ENCODE data around the gene SMYD2. TPM values are rescaled to one million over a fixed set of nuclear protein-coding genes. Genes with fewer than 3 reads are reported as not detected.

SMYD2 gene
- polyA plus RNA-seq, 3 donors: 14.2 to 28.4 (median 23.6) TPM

GRCh38 chr1:214261206-214262123, 19.5 kb upstream of the SMYD2 start:
- no peak overlapping the region for H3K27ac Mint-ChIP-seq
- H4K20me1 ChIP-seq (ENCODE audit: insufficient read depth, low read length): no peaks in the 10 kb centered on the region
- H3K27me3 Mint-ChIP-seq (ENCODE audit: low read depth in 3 of 3): peaks cover 34 to 59% (median 46%) of the 10 kb centered on the region in 3 donors
- DNase-seq: peak; percentile 54 to 69 (median 63)
- H3K9ac ChIP-seq (ENCODE audit: insufficient read depth, low read length, poor library complexity, severe bottlenecking): no peak overlapping the region
- H3K4me1 ChIP-seq (ENCODE audit: control insufficient read depth in 1 of 2, insufficient read depth in 2 of 2, low read length in 2 of 2): no peaks in the 10 kb centered on the region
- H3K9me3 ChIP-seq (replicated peaks in 1 of 2; ENCODE audit: control insufficient read depth in 1 of 2, insufficient read depth in 1 of 2, low read length in 2 of 2): no peaks in the 10 kb centered on the region
- TF ChIP-seq CTCF (IDR thresholded peaks at IDR 0.05): peak; percentile 96
- H3K9me3 Mint-ChIP-seq: peaks cover 0 to 2% (median 0%) of the 10 kb centered on the region in 7 donors
- peaks cover 15% of the 10 kb centered on the region for H3K4me1 Mint-ChIP-seq
- peak overlapping the region in 1 of 2 donors; percentile 82 for H3K4me3 Mint-ChIP-seq
- H3K79me2 ChIP-seq (ENCODE audit: insufficient read depth, low read length): no peaks in the 10 kb centered on the region
- no peak overlapping the region for H3K4me2 ChIP-seq (replicated peaks; ENCODE audit: extremely low read depth, low read length, poor library complexity, severe bottlenecking)
- no peak overlapping the region for H3K4me3 ChIP-seq (replicated peaks in 1 of 3; ENCODE audit: low read depth in 2 of 3, low read length in 3 of 3)
- H3K36me3 Mint-ChIP-seq: no peaks in the 10 kb centered on the region
- intact Hi-C loops (cut with micrococcal nuclease): loop anchor here (1.0 to 5.0 kb wide), 2 partner anchors 66 to 67 kb away; no protein-coding TSS in a partner anchor
- no peaks in the 10 kb centered on the region for H3K36me3 ChIP-seq (replicated peaks in 1 of 2; ENCODE audit: control insufficient read depth in 1 of 2, insufficient read depth in 2 of 2, low read length in 2 of 2)
- WGBS (ENCODE audit: insufficient coverage): 3% methylated on average over 4 of the region's 15 CpGs
- no peak overlapping the region for H3K27ac ChIP-seq (ENCODE audit: low read depth in 1 of 2, low read length in 2 of 2)
- H3K27me3 ChIP-seq (ENCODE audit: control insufficient read depth in 2 of 2, insufficient read depth in 2 of 2, low read length in 2 of 2): peaks cover 50 to 57% of the 10 kb centered on the region in 2 donors
- no peak overlapping the region for H2AFZ ChIP-seq (ENCODE audit: insufficient read depth, low read depth, low read length, poor library complexity, severe bottlenecking)

- Histone ChIP-seq H3K4me2 (replicated peaks; ENCODE audit: extremely low read depth, low read length, poor library complexity, severe bottlenecking) (no peak overlapping the region), H3K36me3 (replicated peaks in 1 of 2; ENCODE audit: control insufficient read depth in 1 of 2, insufficient read depth in 2 of 2, low read length in 2 of 2) (no peaks in the 10 kb centered on the region), H3K4me1 (ENCODE audit: control insufficient read depth in 1 of 2, insufficient read depth in 2 of 2, low read length in 2 of 2) (no peaks in the 10 kb centered on the region), H3K27ac (ENCODE audit: low read depth in 1 of 2, low read length in 2 of 2) (no peak overlapping the region), H3K9ac (ENCODE audit: insufficient read depth, low read length, poor library complexity, severe bottlenecking) (no peak overlapping the region), H3K4me3 (replicated peaks in 1 of 3; ENCODE audit: low read depth in 2 of 3, low read length in 3 of 3) (no peak overlapping the region), H4K20me1 (ENCODE audit: insufficient read depth, low read length) (no peaks in the 10 kb centered on the region), H2AFZ (ENCODE audit: insufficient read depth, low read depth, low read length, poor library complexity, severe bottlenecking) (no peak overlapping the region), H3K27me3 (ENCODE audit: control insufficient read depth in 2 of 2, insufficient read depth in 2 of 2, low read length in 2 of 2) (peaks cover 52 to 65% of the 10 kb centered on the region in 2 donors), H3K9me3 (replicated peaks in 1 of 2; ENCODE audit: control insufficient read depth in 1 of 2, insufficient read depth in 1 of 2, low read length in 2 of 2) (no peaks in the 10 kb centered on the region), H3K79me2 (ENCODE audit: insufficient read depth, low read length) (no peaks in the 10 kb centered on the region)
- intact Hi-C loops (cut with micrococcal nuclease): loop anchor here in 1 of 2 donors (5.0 kb wide), 1 partner anchor 63 kb away; no protein-coding TSS in a partner anchor
- WGBS (ENCODE audit: insufficient coverage): no CpG with 5 or more reads among the region's 4 CpGs
- H3K27me3 Mint-ChIP-seq (ENCODE audit: low read depth in 3 of 3): peaks cover 43 to 64% (median 51%) of the 10 kb centered on the region in 3 donors
- no peak for TF ChIP-seq CTCF (IDR thresholded peaks at IDR 0.05)
- peak overlapping the region in 1 of 2 donors; percentile 21 for H3K4me3 Mint-ChIP-seq
- peaks cover 14% of the 10 kb centered on the region for H3K4me1 Mint-ChIP-seq
- H3K27ac Mint-ChIP-seq: no peak overlapping the region
- peaks cover 0 to 2% (median 0%) of the 10 kb centered on the region in 7 donors for H3K9me3 Mint-ChIP-seq
- no peaks in the 10 kb centered on the region for H3K36me3 Mint-ChIP-seq
- DNase-seq: no peak
Measured at GRCh38 chr1:214264196-214264595, 16.8 kb upstream of the SMYD2 start.

Measured in CD14-positive monocyte (primary cell).